ENCODE measurements around the gene DUSP28. TPM values are rescaled to one million over a fixed set of nuclear protein-coding genes. Genes with fewer than 3 reads are reported as not detected.

DUSP28 gene
- total RNA-seq, 1 experiment from 2014 or later, result 10.9 TPM

DNA sequence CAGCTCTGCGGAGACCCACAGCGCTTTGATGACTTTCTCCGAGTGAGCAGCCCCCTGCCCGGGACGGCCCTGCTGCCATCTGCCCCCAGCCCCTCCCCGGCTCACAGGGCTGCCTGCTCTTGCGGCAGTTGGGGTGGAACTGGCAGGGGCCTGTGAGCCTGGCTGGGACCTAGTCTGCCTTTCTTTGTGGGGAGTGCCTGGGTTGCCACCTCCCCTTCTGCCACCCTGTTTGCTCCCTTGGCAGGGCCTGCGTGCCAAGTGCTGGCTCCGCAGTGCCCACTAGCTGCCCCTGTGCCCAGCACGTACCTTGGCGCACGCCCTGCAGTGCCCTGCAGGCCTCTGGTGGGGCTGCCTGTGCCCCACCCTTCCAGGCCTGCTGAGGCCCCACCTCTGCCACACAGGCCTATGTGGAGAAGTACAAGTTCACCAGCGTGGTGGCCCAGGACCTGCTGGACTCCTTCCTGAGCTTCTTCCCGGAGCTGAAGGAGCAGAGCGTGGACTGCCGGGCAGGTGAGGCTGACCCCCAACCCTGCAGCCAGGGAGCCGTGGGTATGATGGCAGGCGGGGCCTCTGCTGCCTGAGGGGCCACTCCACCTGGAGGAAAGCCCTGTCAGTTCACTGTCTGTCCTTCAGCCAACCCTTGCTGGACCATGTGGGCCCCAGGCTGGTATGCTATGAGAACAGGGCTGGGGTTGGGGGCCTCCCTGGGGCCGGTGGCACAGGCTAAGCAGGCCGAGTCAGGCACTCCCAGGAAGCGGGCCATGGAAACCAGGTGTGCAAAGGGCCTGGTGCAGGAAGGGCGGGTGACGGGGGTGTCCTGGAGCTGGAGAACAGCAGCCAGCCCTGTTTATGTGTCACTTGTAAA lies 15.2 kb downstream of the DUSP28 start:
- POLR2A ChIA-PET (ENCODE audit: unreplicated experiment), result no interaction called here
- Histone ChIP-seq H2AFZ (no peak overlapping the region), H3K27ac (no peak overlapping the region), H3K27me3 (ENCODE audit: insufficient read depth, low read depth) (no peaks in the 10 kb centered on the region), H3K4me3 (no peak overlapping the region), H3F3A (ENCODE audit: insufficient read depth, low read depth) (peaks cover 25% of the 10 kb centered on the region), H3K79me2 (ENCODE audit: low read depth) (peaks cover 52% of the 10 kb centered on the region), H3K9me3 (ENCODE audit: insufficient read depth, low read depth) (no peaks in the 10 kb centered on the region), H3K4me1 (replicated peaks; ENCODE audit: insufficient read depth) (peaks cover 29% of the 10 kb centered on the region), H3K36me3 (ENCODE audit: low read depth) (peaks cover 9% of the 10 kb centered on the region), H3K4me2 (no peak overlapping the region), H3K9me2 (ENCODE audit: insufficient read depth) (no peaks in the 10 kb centered on the region), H4K20me1 (ENCODE audit: insufficient read depth) (peaks cover 88% of the 10 kb centered on the region)
- intact Hi-C loops (cut with micrococcal nuclease; ENCODE audit: unreplicated experiment), result no loop called here
- TF ChIP-seq, protein P1, sequence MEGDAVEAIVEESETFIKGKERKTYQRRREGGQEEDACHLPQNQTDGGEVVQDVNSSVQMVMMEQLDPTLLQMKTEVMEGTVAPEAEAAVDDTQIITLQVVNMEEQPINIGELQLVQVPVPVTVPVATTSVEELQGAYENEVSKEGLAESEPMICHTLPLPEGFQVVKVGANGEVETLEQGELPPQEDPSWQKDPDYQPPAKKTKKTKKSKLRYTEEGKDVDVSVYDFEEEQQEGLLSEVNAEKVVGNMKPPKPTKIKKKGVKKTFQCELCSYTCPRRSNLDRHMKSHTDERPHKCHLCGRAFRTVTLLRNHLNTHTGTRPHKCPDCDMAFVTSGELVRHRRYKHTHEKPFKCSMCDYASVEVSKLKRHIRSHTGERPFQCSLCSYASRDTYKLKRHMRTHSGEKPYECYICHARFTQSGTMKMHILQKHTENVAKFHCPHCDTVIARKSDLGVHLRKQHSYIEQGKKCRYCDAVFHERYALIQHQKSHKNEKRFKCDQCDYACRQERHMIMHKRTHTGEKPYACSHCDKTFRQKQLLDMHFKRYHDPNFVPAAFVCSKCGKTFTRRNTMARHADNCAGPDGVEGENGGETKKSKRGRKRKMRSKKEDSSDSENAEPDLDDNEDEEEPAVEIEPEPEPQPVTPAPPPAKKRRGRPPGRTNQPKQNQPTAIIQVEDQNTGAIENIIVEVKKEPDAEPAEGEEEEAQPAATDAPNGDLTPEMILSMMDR (conservative IDR thresholded peaks at IDR 0.05), result no peak
- no peak for TF ChIP-seq EZH2 (IDR thresholded peaks at IDR 0.05; ENCODE audit: low read depth)
- no peak for DNase-seq
- BruUV-seq (replicated peaks), result no TSS peak
- CTCF ChIA-PET, result no interaction called here

DNA sequence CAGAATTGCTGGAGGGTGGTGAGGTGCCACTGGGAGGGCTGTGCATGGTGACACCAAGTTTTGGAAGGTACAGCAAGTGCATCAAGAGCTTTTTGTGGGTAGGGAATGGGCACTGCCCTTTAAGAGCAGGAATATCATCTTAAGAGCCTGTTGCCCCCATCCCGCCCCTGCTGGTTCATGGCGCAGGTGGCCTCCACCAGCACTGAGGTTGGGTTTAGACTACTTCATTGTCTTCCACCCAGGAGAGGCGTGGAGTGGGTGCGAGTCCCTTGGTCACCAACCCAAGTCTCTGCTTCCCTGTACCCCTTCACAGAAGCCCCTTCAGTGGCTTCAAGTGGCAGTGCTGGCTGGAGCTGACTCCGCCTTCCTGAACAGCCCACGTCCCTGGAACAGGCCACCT lies 15.9 kb downstream of the DUSP28 start:
- H3K4me1 ChIP-seq (replicated peaks; ENCODE audit: insufficient read depth), result peaks cover 35% of the 10 kb centered on the region
- H3F3A ChIP-seq (ENCODE audit: insufficient read depth, low read depth), result peaks cover 32% of the 10 kb centered on the region
- no peak for TF ChIP-seq EZH2 (IDR thresholded peaks at IDR 0.05; ENCODE audit: low read depth)
- TF ChIP-seq, protein P1 (conservative IDR thresholded peaks at IDR 0.05), result no peak
- POLR2A ChIA-PET (ENCODE audit: unreplicated experiment), result no interaction called here
- no TSS peak for BruUV-seq (replicated peaks)
- H3K4me3 ChIP-seq, result no peak overlapping the region
- H2AFZ ChIP-seq, result no peak overlapping the region
- CTCF ChIA-PET, result no interaction called here
- no peak for DNase-seq
- H3K4me2 ChIP-seq, result no peak overlapping the region
- no peaks in the 10 kb centered on the region for H3K9me2 ChIP-seq (ENCODE audit: insufficient read depth)
- H3K36me3 ChIP-seq (ENCODE audit: low read depth), result peaks cover 9% of the 10 kb centered on the region
- H3K27me3 ChIP-seq (ENCODE audit: insufficient read depth, low read depth), result no peaks in the 10 kb centered on the region
- no peaks in the 10 kb centered on the region for H3K9me3 ChIP-seq (ENCODE audit: insufficient read depth, low read depth)
- intact Hi-C loops (cut with micrococcal nuclease; ENCODE audit: unreplicated experiment), result no loop called here
- H3K27ac ChIP-seq, result no peak overlapping the region
- H3K79me2 ChIP-seq (ENCODE audit: low read depth), result peaks cover 51% of the 10 kb centered on the region
- peaks cover 89% of the 10 kb centered on the region for H4K20me1 ChIP-seq (ENCODE audit: insufficient read depth)

DNA sequence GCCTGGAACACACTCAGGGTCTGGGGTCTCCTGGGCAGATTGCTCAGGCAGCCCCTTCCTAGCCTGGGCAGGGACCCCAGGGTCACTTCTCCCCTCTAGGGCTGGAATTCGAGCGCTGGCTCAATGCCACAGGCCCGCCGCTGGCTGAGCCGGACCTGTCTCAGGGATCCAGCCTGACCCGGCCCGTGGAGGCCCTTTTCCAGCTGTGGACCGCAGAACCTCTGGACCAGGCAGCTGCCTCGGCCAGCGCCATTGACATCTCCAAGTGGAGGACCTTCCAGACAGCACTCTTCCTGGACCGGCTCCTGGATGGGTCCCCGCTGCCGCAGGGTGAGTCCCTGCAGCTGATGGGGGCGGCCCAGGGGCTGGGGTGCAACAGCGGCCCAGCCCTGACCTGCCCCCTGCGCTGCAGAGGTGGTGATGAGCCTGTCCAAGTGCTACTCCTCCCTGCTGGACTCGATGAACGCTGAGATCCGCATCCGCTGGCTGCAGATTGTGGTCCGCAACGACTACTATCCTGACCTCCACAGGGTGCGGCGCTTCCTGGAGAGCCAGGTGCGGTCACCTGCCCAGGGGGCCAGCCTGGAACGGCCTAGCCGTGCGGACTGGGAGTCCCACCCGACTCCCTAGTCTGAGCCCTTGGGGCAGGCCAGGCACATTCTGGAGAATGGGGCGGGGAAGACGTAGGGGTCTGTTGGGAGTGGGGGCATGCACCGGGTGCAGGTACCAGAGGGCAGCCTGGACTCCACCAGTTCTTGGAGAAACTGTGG lies 16.5 kb downstream of the DUSP28 start:
- Histone ChIP-seq H3K9me2 (ENCODE audit: insufficient read depth) (no peaks in the 10 kb centered on the region), H4K20me1 (ENCODE audit: insufficient read depth) (peaks cover 87% of the 10 kb centered on the region), H3K27me3 (ENCODE audit: insufficient read depth, low read depth) (no peaks in the 10 kb centered on the region), H2AFZ (no peak overlapping the region), H3K36me3 (ENCODE audit: low read depth) (peaks cover 9% of the 10 kb centered on the region), H3K27ac (no peak overlapping the region), H3K4me2 (no peak overlapping the region), H3K79me2 (ENCODE audit: low read depth) (peaks cover 52% of the 10 kb centered on the region), H3K4me3 (no peak overlapping the region), H3F3A (ENCODE audit: insufficient read depth, low read depth) (peaks cover 38% of the 10 kb centered on the region), H3K4me1 (replicated peaks; ENCODE audit: insufficient read depth) (peaks cover 41% of the 10 kb centered on the region), H3K9me3 (ENCODE audit: insufficient read depth, low read depth) (no peaks in the 10 kb centered on the region)
- intact Hi-C loops (cut with micrococcal nuclease; ENCODE audit: unreplicated experiment), result no loop called here
- CTCF ChIA-PET, result no interaction called here
- POLR2A ChIA-PET (ENCODE audit: unreplicated experiment), result no interaction called here
- no TSS peak for BruUV-seq (replicated peaks)
- TF ChIP-seq, protein P1 (conservative IDR thresholded peaks at IDR 0.05), result no peak
- no peak for TF ChIP-seq EZH2 (IDR thresholded peaks at IDR 0.05; ENCODE audit: low read depth)
- no peak for DNase-seq
